Stomach smooth muscle (tissue), 2 donors: ENCODE measurements around the gene TOR2A.
A peak's percentile ranks its signal among the peaks of the same experiment; 100 is the strongest.

Experiments
- H3K27ac ChIP-seq: one replicate; pipeline ENCODE4 v1.7.0; 2013; ENCODE audit warnings: mild to moderate bottlenecking, low read length, inconsistent platforms
- H3K27me3 ChIP-seq, 2 donors: one replicate each; pipeline ENCODE4 v1.7.0; 2013; ENCODE audit warnings: low read length in 2 of 2; ENCODE audit not compliant: insufficient read depth in 2 of 2, control insufficient read depth in 1 of 2
- H3K36me3 ChIP-seq, 2 donors: one replicate each; pipeline ENCODE4 v1.7.0; 2013; ENCODE audit warnings: low read length in 2 of 2; ENCODE audit not compliant: control insufficient read depth in 2 of 2, insufficient read depth in 2 of 2
- H3K4me1 ChIP-seq: one replicate; pipeline ENCODE4 v1.7.0; 2013; ENCODE audit warnings: low read length; ENCODE audit not compliant: control insufficient read depth, insufficient read depth
- H3K4me3 ChIP-seq, 2 donors: one replicate each; pipeline ENCODE4 v1.7.0; 2013; ENCODE audit warnings: low read length in 2 of 2
- H3K9ac ChIP-seq, 2 donors: one replicate each; pipeline ENCODE4 v1.7.0; 2013; ENCODE audit warnings: low read length in 2 of 2, mild to moderate bottlenecking in 1 of 2
- H3K9me3 ChIP-seq, 2 donors: one replicate each; pipeline ENCODE4 v1.7.0; 2013; ENCODE audit warnings: low read length in 2 of 2; ENCODE audit not compliant: control insufficient read depth in 2 of 2
- donor health status: healthy.
- donor health status: Pancreatic carcinoma.

The TOR2A gene

DNA sequence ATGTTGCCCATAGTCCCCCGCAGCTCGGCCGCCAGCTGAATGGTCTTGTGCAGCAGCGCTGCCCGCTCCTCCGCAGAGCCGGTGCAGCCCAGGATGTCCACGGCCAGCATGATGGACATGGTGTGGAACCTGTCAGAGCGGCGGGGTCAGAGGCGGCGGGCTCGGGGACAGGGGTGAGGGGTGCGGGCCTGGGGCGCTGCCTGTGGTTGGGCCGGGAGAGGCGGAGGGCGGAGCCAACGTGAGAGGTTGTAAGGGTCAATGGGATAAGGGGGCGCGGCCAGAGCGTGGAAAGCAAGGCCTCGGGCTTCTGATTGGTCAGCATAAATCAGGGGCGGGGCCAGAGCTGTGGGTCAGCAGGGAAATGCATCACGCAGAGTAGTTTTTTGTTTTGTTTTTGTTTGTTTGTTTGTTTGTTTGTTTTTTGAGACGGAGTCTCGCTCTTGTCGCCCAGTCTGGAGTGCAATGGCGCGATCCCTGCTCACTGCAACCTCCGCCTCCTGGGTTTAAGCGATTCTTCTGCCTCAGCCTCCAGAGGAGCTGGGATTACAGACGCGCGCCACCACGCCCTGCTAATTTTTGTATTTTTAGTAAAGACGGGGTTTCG lies 6.8 kb upstream of the TOR2A start:
- Histone ChIP-seq H3K27me3 (peaks cover 12 to 15% of the 10 kb centered on the region in 2 donors), H3K36me3 (no peaks in the 10 kb centered on the region), H3K27ac (no peak overlapping the region), H3K9me3 (no peaks in the 10 kb centered on the region), H3K9ac (no peak overlapping the region), H3K4me1 (peaks cover 8% of the 10 kb centered on the region), H3K4me3 (no peak overlapping the region)

DNA sequence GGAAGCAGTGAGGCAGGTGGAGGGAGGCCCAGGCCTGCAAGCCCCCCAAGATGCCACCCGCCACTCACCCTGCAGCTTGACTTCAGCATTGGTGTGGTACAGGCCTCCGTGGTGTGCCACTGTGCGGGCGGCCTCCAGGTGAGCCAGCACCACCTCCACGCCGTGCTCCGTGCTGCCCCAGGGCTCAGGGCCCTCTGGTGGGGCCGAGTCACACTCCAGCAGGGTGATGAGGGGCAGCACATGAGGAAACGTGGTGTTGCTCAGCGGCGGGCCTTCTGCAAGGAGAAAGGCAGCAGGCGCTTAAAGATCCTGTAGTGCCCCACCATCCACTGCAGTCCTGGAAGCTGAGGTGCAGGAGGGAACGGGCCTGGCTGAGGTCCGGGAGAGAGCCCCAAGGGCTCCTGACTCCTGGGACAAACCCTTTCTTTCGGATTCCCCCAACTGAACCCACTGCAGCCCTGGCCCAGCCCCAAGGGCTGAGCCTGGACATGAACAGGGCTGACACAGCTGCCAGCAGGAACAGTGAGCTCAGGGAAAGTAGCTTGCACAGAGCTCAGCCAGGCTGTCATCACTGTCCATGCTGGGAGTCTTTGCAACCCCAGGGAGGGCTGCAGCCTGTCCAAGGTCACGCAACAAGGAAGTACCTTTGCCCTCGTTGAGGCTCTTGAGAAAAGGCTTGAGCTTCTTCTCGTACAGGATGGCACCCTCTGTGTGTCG lies 4.7 kb upstream of the TOR2A start:
- no peaks in the 10 kb centered on the region for H3K9me3 ChIP-seq
- H3K27ac ChIP-seq, result peak overlapping the region; percentile 2
- H3K27me3 ChIP-seq, result peaks cover 12 to 15% of the 10 kb centered on the region in 2 donors
- no peak overlapping the region for H3K4me3 ChIP-seq
- H3K9ac ChIP-seq, result no peak overlapping the region
- H3K36me3 ChIP-seq, result no peaks in the 10 kb centered on the region
- H3K4me1 ChIP-seq, result peaks cover 14% of the 10 kb centered on the region

DNA sequence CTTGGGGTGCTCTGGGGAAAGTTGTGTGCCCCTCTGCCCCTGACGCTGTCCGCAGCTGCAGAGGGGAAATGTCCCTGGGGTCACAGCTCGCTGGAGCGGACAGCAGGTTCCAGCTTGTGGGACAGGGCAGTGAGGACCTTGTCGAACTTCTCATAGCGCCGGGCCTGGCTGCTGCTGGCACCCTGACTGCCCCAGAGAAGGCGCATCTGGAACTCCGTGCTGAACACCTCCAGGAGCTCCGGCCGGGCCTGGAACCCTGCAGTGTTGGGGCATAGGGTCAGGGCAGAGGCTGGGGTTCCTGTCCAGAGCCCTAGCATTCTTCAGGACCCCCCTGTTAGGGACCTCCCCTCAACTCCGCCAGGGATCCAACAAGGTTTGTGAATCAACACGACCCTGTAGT lies 3.6 kb upstream of the TOR2A start:
- Histone ChIP-seq H3K27ac (no peak overlapping the region), H3K9ac (no peak overlapping the region), H3K36me3 (no peaks in the 10 kb centered on the region), H3K4me1 (peaks cover 23% of the 10 kb centered on the region), H3K4me3 (no peak overlapping the region), H3K27me3 (peaks cover 6 to 15% of the 10 kb centered on the region in 2 donors), H3K9me3 (no peaks in the 10 kb centered on the region)

DNA sequence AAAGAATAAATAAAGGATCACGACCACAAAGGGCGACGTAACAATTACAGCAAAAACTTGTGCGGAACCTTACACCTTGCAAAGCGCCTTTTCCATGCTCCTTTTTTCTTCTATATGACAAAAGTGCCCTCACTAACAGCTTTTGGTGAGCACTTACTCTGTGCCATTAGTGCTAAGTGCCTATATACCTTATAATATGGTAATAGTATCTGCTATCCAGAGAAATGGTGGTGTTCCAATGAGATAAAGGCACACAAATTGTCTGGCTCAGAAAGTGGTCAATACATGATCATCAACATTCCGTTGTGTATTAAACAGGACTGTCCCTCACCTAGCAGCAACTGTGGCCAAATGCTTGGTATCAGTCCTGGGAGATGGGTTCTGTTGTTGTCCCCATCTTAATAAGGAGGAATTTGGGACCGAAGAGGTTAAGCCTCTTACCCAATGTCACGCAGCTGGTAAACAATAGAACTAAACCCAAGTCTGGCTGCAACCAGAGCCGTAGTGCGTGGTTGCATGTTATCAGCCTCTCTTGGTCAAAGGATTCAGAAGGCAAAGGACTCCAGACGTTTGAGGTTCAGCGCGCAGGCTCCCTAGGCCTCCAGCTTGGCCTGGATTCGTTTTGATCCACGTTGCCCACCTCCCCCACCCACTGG lies 564 bp upstream of the TOR2A start:
- H3K4me3 ChIP-seq, result peak overlapping the region in 1 of 2 donors; percentile 82
- peaks cover 9 to 14% of the 10 kb centered on the region in 2 donors for H3K36me3 ChIP-seq
- H3K4me1 ChIP-seq, result peaks cover 22% of the 10 kb centered on the region
- H3K27ac ChIP-seq, result peak overlapping the region; percentile 88
- H3K27me3 ChIP-seq, result no peaks in the 10 kb centered on the region
- no peak overlapping the region for H3K9ac ChIP-seq
- no peaks in the 10 kb centered on the region for H3K9me3 ChIP-seq

DNA sequence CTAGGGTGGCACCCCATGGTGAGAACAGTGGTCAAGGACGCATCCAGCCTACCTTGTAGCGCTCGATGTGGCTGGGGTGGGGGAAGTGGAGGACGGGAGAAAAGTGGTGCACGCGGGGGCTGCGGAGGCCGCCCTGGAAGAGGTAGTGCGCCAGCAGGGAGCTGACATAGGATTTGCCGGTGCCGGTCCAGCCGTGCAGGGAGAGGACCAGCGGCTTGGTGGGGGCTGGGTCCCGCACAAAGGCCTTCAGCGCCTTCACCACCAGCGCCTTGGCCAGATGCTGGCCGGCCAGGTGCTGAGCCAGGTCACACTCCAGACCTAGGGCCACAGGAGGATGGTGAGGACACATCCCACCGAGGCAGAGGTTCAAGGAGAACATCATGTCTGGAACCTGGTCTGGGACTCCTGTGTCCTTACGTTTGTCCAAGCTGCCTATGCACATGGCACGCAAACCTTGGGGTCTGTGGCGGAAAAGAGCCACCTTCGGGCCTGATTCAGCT lies 797 bp downstream of the TOR2A start:
- Histone ChIP-seq H3K36me3 (peaks cover 9 to 14% of the 10 kb centered on the region in 2 donors), H3K9me3 (no peaks in the 10 kb centered on the region), H3K27ac (peak overlapping the region; percentile 88), H3K9ac (peak overlapping the region; percentile 67 to 74), H3K4me3 (peak overlapping the region; percentile 35 to 82), H3K27me3 (no peaks in the 10 kb centered on the region), H3K4me1 (peaks cover 19% of the 10 kb centered on the region)

DNA sequence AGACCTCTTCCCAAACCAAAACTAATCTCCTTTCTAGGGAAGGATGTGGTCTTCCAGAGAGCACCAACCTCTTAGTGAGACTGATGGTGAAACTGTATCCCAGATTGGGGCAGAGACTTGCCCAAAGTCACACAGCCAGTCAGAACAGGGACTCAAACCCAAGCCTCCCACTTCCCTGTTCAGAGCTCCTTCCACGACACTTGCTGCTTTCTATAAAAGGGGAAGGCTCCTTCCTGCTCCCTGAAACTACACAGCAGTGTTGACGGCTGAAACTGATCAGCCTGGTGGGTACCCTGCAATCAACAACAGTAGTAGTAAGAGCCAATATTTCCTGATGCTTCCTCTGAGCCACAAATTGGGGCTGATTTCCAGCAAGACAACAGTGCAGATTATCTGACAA lies 1.5 kb downstream of the TOR2A start:
- Histone ChIP-seq H3K4me3 (no peak overlapping the region), H3K27me3 (no peaks in the 10 kb centered on the region), H3K9me3 (no peaks in the 10 kb centered on the region), H3K4me1 (peaks cover 19% of the 10 kb centered on the region), H3K36me3 (peaks cover 9 to 14% of the 10 kb centered on the region in 2 donors), H3K9ac (peak overlapping the region in 1 of 2 donors; percentile 67), H3K27ac (no peak overlapping the region)

DNA sequence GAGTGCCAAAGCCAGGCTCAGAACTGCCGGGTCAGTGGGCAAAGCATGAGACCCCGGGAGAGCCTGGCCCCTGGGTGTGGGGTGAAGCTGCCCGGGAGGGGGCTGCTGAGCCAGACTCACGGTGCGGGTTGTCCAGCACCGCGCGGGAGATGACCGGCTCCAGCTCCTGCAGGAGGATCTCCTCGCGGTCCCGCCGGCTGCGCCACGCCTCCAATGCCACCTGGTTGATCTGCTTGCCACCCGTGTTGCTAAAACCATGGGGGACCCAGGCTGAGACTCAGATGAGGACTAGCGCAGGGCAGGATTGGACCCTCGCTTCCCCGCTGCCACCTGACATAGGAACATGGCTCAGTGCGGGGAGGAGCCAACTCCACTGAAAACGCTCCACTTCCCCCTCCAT lies 2.6 kb downstream of the TOR2A start:
- Histone ChIP-seq H3K27me3 (no peaks in the 10 kb centered on the region), H3K9me3 (no peaks in the 10 kb centered on the region), H3K4me1 (peaks cover 19% of the 10 kb centered on the region), H3K36me3 (peaks cover 9 to 14% of the 10 kb centered on the region in 2 donors), H3K9ac (no peak overlapping the region), H3K27ac (no peak overlapping the region), H3K4me3 (no peak overlapping the region)

DNA sequence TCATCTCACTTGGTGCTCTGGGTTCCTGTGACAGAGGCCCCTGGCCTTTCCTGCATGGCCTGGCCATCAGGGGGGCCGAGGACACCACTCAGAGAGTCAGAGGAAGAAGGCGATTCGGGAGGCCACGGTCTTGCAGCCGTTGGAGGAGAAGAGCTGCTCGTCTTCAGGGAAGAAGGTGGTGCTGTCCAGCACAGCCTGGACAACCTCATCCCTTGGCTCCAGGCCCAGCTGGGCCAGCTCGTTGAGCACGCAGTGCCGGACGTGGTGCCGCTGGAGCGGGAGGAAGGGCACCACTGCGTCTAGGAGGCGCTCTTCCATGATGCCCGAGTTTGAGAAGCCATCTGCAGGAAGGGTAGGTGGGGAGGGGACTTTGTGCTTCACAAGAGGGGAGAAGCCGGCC lies 3.2 kb downstream of the TOR2A start:
- Histone ChIP-seq H3K27ac (no peak overlapping the region), H3K4me1 (peaks cover 19% of the 10 kb centered on the region), H3K36me3 (peaks cover 9 to 14% of the 10 kb centered on the region in 2 donors)

DNA sequence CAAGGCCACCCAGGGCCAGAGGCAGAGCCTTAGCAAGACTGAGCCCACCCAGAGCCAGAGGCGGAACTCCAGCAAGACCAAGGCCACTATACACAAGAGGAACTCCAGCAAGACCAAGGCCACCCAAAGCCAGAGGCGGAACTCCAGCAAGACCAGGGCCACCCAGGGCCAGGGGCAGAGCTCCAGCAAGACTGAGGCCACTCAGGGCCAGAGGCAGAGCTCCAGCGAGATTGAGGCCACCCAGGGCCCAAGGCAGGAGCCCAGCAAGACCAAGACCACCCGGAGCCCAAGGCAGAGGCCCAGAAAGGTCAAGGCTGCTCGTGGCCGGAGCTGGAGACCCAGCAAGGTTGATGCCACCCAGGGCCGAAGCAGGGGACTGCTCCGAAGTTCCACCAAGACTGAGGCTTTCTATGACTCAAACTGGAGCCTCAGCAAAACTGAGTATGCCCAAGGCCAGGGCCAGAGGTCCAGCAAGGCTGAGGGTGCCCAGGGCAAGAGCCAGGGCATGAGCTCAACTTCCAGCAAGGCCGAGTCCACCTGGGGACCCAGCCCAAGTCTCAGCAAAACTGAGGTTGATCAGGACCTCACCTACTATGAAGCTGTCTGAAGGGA lies 4.2 kb downstream of the TOR2A start:
- no peaks in the 10 kb centered on the region for H3K9me3 ChIP-seq
- peaks cover 9 to 14% of the 10 kb centered on the region in 2 donors for H3K36me3 ChIP-seq
- H3K9ac ChIP-seq, result no peak overlapping the region
- H3K4me3 ChIP-seq, result no peak overlapping the region
- H3K4me1 ChIP-seq, result peaks cover 19% of the 10 kb centered on the region
- no peak overlapping the region for H3K27ac ChIP-seq
- no peaks in the 10 kb centered on the region for H3K27me3 ChIP-seq

More for the DNA sequence above, 3.2 kb downstream of the TOR2A start:
- Histone ChIP-seq H3K27me3 (no peaks in the 10 kb centered on the region), H3K4me3 (no peak overlapping the region), H3K9ac (no peak overlapping the region), H3K9me3 (no peaks in the 10 kb centered on the region)

DNA sequence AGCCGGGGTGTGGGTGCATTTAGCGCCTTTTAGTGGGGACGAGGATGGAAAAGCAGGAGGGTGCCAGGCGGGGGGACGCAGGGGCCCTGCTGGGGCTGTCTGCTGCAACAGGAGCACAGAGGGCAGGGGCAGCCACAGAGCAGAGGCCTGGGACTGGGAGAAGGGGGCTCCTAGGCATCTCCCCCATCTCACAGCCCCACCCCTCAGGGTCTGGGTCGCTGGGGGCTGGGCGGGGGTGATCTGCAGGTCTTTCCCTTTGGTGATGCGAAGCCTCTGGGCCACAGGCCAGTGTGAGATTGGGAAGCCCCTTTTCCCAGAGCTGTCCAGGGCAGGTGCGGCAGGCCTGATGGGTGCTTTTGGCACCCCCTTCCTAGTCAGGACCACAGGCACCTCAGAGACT lies 4.8 kb downstream of the TOR2A start:
- H3K4me1 ChIP-seq, result peaks cover 14% of the 10 kb centered on the region
- no peaks in the 10 kb centered on the region for H3K9me3 ChIP-seq
- H3K27ac ChIP-seq, result no peak overlapping the region
- no peaks in the 10 kb centered on the region for H3K27me3 ChIP-seq
- H3K4me3 ChIP-seq, result no peak overlapping the region
- H3K36me3 ChIP-seq, result peaks cover 9 to 14% of the 10 kb centered on the region in 2 donors
- H3K9ac ChIP-seq, result no peak overlapping the region
